ENCODE results near the gene B3GNT9.
A peak's percentile ranks its signal among the peaks of the same experiment; 100 is the strongest.

B3GNT9 gene

GRCh38 chr16:67150833-67151396, at the start of gene B3GNT9:
TSS of gene B3GNT9 (minus strand) at chr16:67150998. CDS start at chr16:67150485, 513 bp downstream.
- DNase-seq (ENCODE audit: low read depth in 2 of 2) = no peak

- DNase-seq (ENCODE audit: low read depth in 2 of 2) = no peak
These were observed 49.7 kb upstream of the B3GNT9 start for GRCh38 chr16:67200491-67200890.

- no peak for DNase-seq (ENCODE audit: low read depth in 2 of 2)
These were observed 49.0 kb upstream of the B3GNT9 start for GRCh38 chr16:67199808-67200198.

- no peak for DNase-seq (ENCODE audit: low read depth in 2 of 2)
These were observed 48.4 kb upstream of the B3GNT9 start, which contains the start of gene ELMO3 for GRCh38 chr16:67199011-67199807. TSS of gene ELMO3 (plus strand) at chr16:67199131. CDS start at chr16:67199327, 196 bp downstream.

- no peak for DNase-seq (ENCODE audit: low read depth in 2 of 2)
These were observed 47.5 kb upstream of the B3GNT9 start for GRCh38 chr16:67198238-67198734.

GRCh38 chr16:67197704-67198103, 46.9 kb upstream of the B3GNT9 start:
- no peak for DNase-seq (ENCODE audit: low read depth in 2 of 2)

- DNase-seq (ENCODE audit: low read depth in 2 of 2) = no peak
These were observed 46.1 kb upstream of the B3GNT9 start for GRCh38 chr16:67196881-67197280.

GRCh38 chr16:67195676-67196075, 44.9 kb upstream of the B3GNT9 start:
- no peak for DNase-seq (ENCODE audit: low read depth in 2 of 2)

- DNase-seq (ENCODE audit: low read depth in 2 of 2) = no peak
These were observed 43.5 kb upstream of the B3GNT9 start for GRCh38 chr16:67194260-67194659.

- no peak for DNase-seq (ENCODE audit: low read depth in 2 of 2)
These were observed 42.7 kb upstream of the B3GNT9 start for GRCh38 chr16:67193536-67193935.

- DNase-seq (ENCODE audit: low read depth in 2 of 2) = no peak
These were observed 42.1 kb upstream of the B3GNT9 start for GRCh38 chr16:67192781-67193361.

GRCh38 chr16:67191995-67192681, 41.3 kb upstream of the B3GNT9 start, which contains the start of gene E2F4:
TSS of gene E2F4 (plus strand) at chr16:67192155. CDS start at chr16:67192228, 73 bp downstream.
- peak; percentile 77 to 80 for DNase-seq (ENCODE audit: low read depth in 2 of 2)

GRCh38 chr16:67191411-67191994, 40.7 kb upstream of the B3GNT9 start:
- no peak for DNase-seq (ENCODE audit: low read depth in 2 of 2)

GRCh38 chr16:67190448-67191399, 39.9 kb upstream of the B3GNT9 start:
- DNase-seq (ENCODE audit: low read depth in 2 of 2) = no peak

GRCh38 chr16:67190041-67190440, 39.2 kb upstream of the B3GNT9 start, which contains the start of gene EXOC3L1:
TSS of gene EXOC3L1 (minus strand) at chr16:67190136. CDS start at chr16:67189676, 460 bp downstream.
- no peak for DNase-seq (ENCODE audit: low read depth in 2 of 2)

- DNase-seq (ENCODE audit: low read depth in 2 of 2) = no peak
These were observed 38.0 kb upstream of the B3GNT9 start for GRCh38 chr16:67188798-67189197.

GRCh38 chr16:67188323-67188722, 37.5 kb upstream of the B3GNT9 start:
- no peak for DNase-seq (ENCODE audit: low read depth in 2 of 2)

GRCh38 chr16:67187175-67187890, 36.5 kb upstream of the B3GNT9 start:
- DNase-seq (ENCODE audit: low read depth in 2 of 2) = no peak

GRCh38 chr16:67186550-67186950, 35.8 kb upstream of the B3GNT9 start:
- DNase-seq (ENCODE audit: low read depth in 2 of 2) = no peak
